ENCODE results near the gene GFI1. TPM values are rescaled to one million over a fixed set of nuclear protein-coding genes. Genes with fewer than 3 reads are reported as not detected.

The GFI1 gene
- total and polyA plus RNA-seq, 2 experiments from 2014 or later: 0.21 TPM; not detected in 1

DNA sequence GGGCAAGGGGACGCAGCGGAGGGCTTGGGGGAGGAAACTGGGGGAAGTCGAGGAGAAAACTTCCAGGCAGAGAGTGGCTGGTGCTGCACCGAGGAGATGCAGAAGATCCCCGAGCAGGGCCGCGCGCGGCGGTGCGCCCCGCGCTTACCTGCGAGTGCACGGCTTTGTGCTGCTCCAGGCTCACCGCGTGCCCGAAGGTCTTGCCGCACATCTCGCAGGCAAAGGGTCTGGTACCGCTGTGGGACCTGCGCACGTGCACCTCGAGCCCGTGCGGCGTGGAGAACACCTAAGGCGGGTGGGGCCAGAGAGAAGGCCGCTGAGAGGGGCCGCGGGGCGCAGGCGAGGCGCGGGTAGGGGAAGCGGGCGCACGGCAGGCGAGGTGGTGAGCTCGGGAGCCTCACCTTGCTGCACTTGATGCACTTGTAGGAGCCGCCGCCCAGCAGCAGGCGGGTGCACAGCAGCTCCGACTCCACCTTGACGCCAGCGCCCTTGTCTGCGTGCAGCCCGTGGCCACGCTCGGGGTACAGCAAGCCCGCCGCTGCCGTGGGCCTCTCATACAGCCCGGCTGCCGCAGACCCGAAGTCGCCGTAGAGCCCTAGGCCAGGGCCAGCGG, 6.4 kb downstream of the GFI1 start:
- peaks cover 100% of the 10 kb centered on the region for H3K27me3 ChIP-seq (ENCODE audit: insufficient read depth)
- peak overlapping the region; percentile 97 for H3K4me2 ChIP-seq
- H3K4me3 Mint-ChIP-seq: peak overlapping the region; percentile 68
- ATAC-seq: peak; percentile 15
- H3K79me2 ChIP-seq (replicated peaks; ENCODE audit: insufficient read depth): no peaks in the 10 kb centered on the region
- H3K27ac ChIP-seq (ENCODE audit: low read depth): no peak overlapping the region
- peaks cover 12% of the 10 kb centered on the region for H3K36me3 Mint-ChIP-seq (ENCODE audit: low read depth)
- H3K4me3 ChIP-seq: peak overlapping the region; percentile 75
- TF ChIP-seq EZH2phosphoT487 (IDR thresholded peaks at IDR 0.05; ENCODE audit: unreplicated experiment) (peak; percentile 85), EZH2 (IDR thresholded peaks at IDR 0.05; ENCODE audit: low read depth, unreplicated experiment) (peak; percentile 81), CREB1 (CRISPR knock-in tag; IDR thresholded peaks at IDR 0.05; ENCODE audit: low read depth) (no peak)
- peaks cover 96% of the 10 kb centered on the region for H3K27me3 Mint-ChIP-seq (ENCODE audit: insufficient read depth, low read depth, poor library complexity)
- peaks cover 26% of the 10 kb centered on the region for H3K4me1 ChIP-seq (ENCODE audit: insufficient read depth)
- peaks cover 3% of the 10 kb centered on the region for H4K20me1 ChIP-seq (replicated peaks; ENCODE audit: insufficient read depth)
- peaks cover 20% of the 10 kb centered on the region for H3K9me3 Mint-ChIP-seq
- no peak overlapping the region for H3K27ac Mint-ChIP-seq
- DNase-seq (ENCODE audit: low spot score): peak; percentile 71
- H3F3A ChIP-seq (replicated peaks; ENCODE audit: low read depth): peaks cover 13% of the 10 kb centered on the region; the same call in 1 of the 2 replicates
- H3K4me1 Mint-ChIP-seq: peaks cover 49% of the 10 kb centered on the region
- peak overlapping the region; percentile 89 for H2AFZ ChIP-seq
- H3K9me2 ChIP-seq (ENCODE audit: insufficient read depth): no peaks in the 10 kb centered on the region; the same call in 1 of the 2 replicates
- no peaks in the 10 kb centered on the region; the same call in none of the 2 replicates for H3K36me3 ChIP-seq (ENCODE audit: insufficient read depth)

GRCh38 chr1:92479587-92479986, 7.1 kb downstream of the GFI1 start:
- TF ChIP-seq ZNF114 (CRISPR knock-in tag; IDR thresholded peaks at IDR 0.05) (no peak), EZH2phosphoT487 (IDR thresholded peaks at IDR 0.05; ENCODE audit: unreplicated experiment) (peak; percentile 13), NANOG (IDR thresholded peaks at IDR 0.05; ENCODE audit: borderline replicate concordance) (no peak), EZH2 (IDR thresholded peaks at IDR 0.05; ENCODE audit: low read depth, unreplicated experiment) (peak; percentile 89), ZNF331 (CRISPR knock-in tag; IDR thresholded peaks at IDR 0.05; ENCODE audit: low read depth) (no peak)
- H4K20me1 ChIP-seq (replicated peaks; ENCODE audit: insufficient read depth): peaks cover 3% of the 10 kb centered on the region
- peaks cover 11% of the 10 kb centered on the region; the same call in 1 of the 2 replicates for H3F3A ChIP-seq (replicated peaks; ENCODE audit: low read depth)
- Mint-ChIP-seq H3K4me1 (peaks cover 46% of the 10 kb centered on the region), H3K4me3 (peak overlapping the region; percentile 68; the same call in 2 of the 3 replicates), H3K9me3 (peaks cover 20% of the 10 kb centered on the region), H3K27ac (no peak overlapping the region), H3K36me3 (ENCODE audit: low read depth) (peaks cover 12% of the 10 kb centered on the region), H3K27me3 (ENCODE audit: insufficient read depth, low read depth, poor library complexity) (peaks cover 90% of the 10 kb centered on the region)
- no peaks in the 10 kb centered on the region for H3K79me2 ChIP-seq (replicated peaks; ENCODE audit: insufficient read depth)
- ATAC-seq (no peak), DNase-seq (ENCODE audit: low spot score) (no peak)
- peak overlapping the region; percentile 89 for H2AFZ ChIP-seq
- no peak overlapping the region for H3K27ac ChIP-seq (ENCODE audit: low read depth)
- H3K4me3 ChIP-seq: peak overlapping the region; percentile 75
- H3K4me1 ChIP-seq (ENCODE audit: insufficient read depth): peaks cover 26% of the 10 kb centered on the region
- no peaks in the 10 kb centered on the region; the same call in none of the 2 replicates for H3K36me3 ChIP-seq (ENCODE audit: insufficient read depth)
- no peaks in the 10 kb centered on the region; the same call in 1 of the 2 replicates for H3K9me2 ChIP-seq (ENCODE audit: insufficient read depth)
- H3K4me2 ChIP-seq: peak overlapping the region; percentile 97
- H3K27me3 ChIP-seq (ENCODE audit: insufficient read depth): peaks cover 100% of the 10 kb centered on the region

DNA sequence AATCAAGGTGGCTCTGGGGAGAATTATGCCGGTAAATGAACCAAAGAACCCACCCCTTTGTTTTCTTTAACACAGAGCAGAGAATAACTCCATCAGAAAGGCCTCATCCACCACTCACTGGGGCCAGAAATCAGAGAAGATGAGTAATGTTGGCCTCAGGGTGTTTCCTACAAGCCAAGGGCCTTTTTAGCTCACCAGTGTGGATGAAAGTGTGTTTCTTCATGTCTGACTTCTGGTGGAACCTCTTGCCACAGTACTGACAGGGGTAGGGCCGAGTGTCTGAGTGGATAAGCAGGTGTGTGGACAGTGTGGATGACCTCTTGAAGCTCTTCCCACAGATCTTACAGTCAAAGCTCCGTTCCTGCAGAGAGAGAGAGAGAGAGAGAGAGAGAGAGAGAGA, 8.3 kb downstream of the GFI1 start:
- H3K27me3 Mint-ChIP-seq (ENCODE audit: insufficient read depth, low read depth, poor library complexity): peaks cover 78% of the 10 kb centered on the region
- H3K4me3 Mint-ChIP-seq: no peak overlapping the region
- H3K79me2 ChIP-seq (replicated peaks; ENCODE audit: insufficient read depth): no peaks in the 10 kb centered on the region

More for the DNA sequence above, 8.3 kb downstream of the GFI1 start:
- Histone ChIP-seq H3K36me3 (ENCODE audit: insufficient read depth) (no peaks in the 10 kb centered on the region; the same call in none of the 2 replicates), H3K27me3 (ENCODE audit: insufficient read depth) (peaks cover 99% of the 10 kb centered on the region), H4K20me1 (replicated peaks; ENCODE audit: insufficient read depth) (peaks cover 3% of the 10 kb centered on the region), H3K4me3 (no peak overlapping the region), H3F3A (replicated peaks; ENCODE audit: low read depth) (peaks cover 5% of the 10 kb centered on the region; the same call in 1 of the 2 replicates), H2AFZ (no peak overlapping the region), H3K27ac (ENCODE audit: low read depth) (no peak overlapping the region), H3K4me2 (no peak overlapping the region), H3K9me2 (ENCODE audit: insufficient read depth) (no peaks in the 10 kb centered on the region; the same call in 1 of the 2 replicates), H3K4me1 (ENCODE audit: insufficient read depth) (peaks cover 32% of the 10 kb centered on the region)
- H3K36me3 Mint-ChIP-seq (ENCODE audit: low read depth): peaks cover 12% of the 10 kb centered on the region
- TF ChIP-seq EZH2 (IDR thresholded peaks at IDR 0.05; ENCODE audit: low read depth, unreplicated experiment) (no peak), POLR2AphosphoS5 (IDR thresholded peaks at IDR 0.05; ENCODE audit: low read depth) (no peak)
- TF ChIP-seq, protein P1, sequence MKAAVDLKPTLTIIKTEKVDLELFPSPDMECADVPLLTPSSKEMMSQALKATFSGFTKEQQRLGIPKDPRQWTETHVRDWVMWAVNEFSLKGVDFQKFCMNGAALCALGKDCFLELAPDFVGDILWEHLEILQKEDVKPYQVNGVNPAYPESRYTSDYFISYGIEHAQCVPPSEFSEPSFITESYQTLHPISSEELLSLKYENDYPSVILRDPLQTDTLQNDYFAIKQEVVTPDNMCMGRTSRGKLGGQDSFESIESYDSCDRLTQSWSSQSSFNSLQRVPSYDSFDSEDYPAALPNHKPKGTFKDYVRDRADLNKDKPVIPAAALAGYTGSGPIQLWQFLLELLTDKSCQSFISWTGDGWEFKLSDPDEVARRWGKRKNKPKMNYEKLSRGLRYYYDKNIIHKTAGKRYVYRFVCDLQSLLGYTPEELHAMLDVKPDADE (IDR thresholded peaks at IDR 0.05): no peak
- no peak overlapping the region for H3K27ac Mint-ChIP-seq
- H3K9me3 Mint-ChIP-seq: peaks cover 16% of the 10 kb centered on the region
- DNase-seq (ENCODE audit: low spot score) (no peak), ATAC-seq (no peak)
- H3K4me1 Mint-ChIP-seq: peaks cover 47% of the 10 kb centered on the region
